Bronchial epithelial cell (primary cell): ENCODE data around the gene SRSF12. TPM values are rescaled to one million over a fixed set of nuclear protein-coding genes. Genes with fewer than 3 reads are reported as not detected.
A peak's percentile ranks its signal among the peaks of the same experiment; 100 is the strongest.

Source experiments
- DNase-seq: peaks from one replicate; pipeline ENCODE4 v3.0.0-alpha.2; 2010; ENCODE audit warnings: low read depth
- FAIRE-seq: peaks from 2 replicates; lab custom pipeline; 2011; peaks lifted over from hg19 to GRCh38; lab: Jason Lieb, UNC
- H3K27me3 ChIP-seq: 2 replicates; pipeline ENCODE4 v1.5.1; 2011; ENCODE audit warnings: low read length; ENCODE audit not compliant: control insufficient read depth, insufficient read depth
- H3K36me3 ChIP-seq: 2 replicates; pipeline ENCODE4 v1.5.1; 2011; ENCODE audit warnings: low read length; ENCODE audit not compliant: control insufficient read depth, insufficient read depth
- H3K4me3 ChIP-seq: 2 replicates; pipeline ENCODE4 v1.5.1; 2011; ENCODE audit warnings: mild to moderate bottlenecking, low read depth, low read length, control low read depth
- total RNA-seq: library from RNA; depleted of rRNA; stranded (reverse); fragments of >200 nt; gene quantifications from 2 replicates; pipeline ENCODE4 v1.2.1, GENCODE V29; 2014
- TF ChIP-seq, protein P1 (sequence below): IDR thresholded peaks from 2 replicates; pipeline ENCODE4 v1.5.1; 2011; ENCODE audit warnings: mild to moderate bottlenecking, moderate library complexity, low read length, control low read depth, inconsistent platforms; ENCODE audit not compliant: insufficient read depth, severe bottlenecking

Gene SRSF12
- total RNA-seq, 1 donor from 2014 or later = under 0.01 TPM

DNA sequence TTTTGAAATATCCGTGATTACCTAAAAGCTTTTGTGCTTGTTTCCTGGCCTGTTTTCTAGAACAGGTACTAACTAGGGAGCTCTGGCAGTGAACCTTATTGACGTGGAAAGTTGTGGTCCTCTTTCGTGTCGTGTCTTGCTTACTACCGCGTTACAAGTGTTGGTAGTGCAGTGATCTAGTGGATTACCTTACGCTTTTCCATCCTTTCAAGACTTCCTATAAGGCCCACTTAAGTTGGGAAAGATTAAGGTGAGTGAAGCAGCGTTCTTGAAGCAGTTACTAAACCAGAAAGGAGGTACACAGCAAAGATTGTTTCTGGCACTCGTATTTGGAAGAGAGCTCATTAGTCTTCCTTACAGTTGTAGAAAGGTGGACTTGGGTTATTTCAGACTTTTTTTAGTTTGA lies 35.4 kb downstream of the SRSF12 start:
- peak overlapping the region; percentile 98 for H3K4me3 ChIP-seq
- FAIRE-seq (no peak), DNase-seq (peak; percentile 52)
- no peaks in the 10 kb centered on the region for H3K27me3 ChIP-seq
- TF ChIP-seq, protein P1, sequence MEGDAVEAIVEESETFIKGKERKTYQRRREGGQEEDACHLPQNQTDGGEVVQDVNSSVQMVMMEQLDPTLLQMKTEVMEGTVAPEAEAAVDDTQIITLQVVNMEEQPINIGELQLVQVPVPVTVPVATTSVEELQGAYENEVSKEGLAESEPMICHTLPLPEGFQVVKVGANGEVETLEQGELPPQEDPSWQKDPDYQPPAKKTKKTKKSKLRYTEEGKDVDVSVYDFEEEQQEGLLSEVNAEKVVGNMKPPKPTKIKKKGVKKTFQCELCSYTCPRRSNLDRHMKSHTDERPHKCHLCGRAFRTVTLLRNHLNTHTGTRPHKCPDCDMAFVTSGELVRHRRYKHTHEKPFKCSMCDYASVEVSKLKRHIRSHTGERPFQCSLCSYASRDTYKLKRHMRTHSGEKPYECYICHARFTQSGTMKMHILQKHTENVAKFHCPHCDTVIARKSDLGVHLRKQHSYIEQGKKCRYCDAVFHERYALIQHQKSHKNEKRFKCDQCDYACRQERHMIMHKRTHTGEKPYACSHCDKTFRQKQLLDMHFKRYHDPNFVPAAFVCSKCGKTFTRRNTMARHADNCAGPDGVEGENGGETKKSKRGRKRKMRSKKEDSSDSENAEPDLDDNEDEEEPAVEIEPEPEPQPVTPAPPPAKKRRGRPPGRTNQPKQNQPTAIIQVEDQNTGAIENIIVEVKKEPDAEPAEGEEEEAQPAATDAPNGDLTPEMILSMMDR = no peak
- peaks cover 11% of the 10 kb centered on the region for H3K36me3 ChIP-seq

DNA sequence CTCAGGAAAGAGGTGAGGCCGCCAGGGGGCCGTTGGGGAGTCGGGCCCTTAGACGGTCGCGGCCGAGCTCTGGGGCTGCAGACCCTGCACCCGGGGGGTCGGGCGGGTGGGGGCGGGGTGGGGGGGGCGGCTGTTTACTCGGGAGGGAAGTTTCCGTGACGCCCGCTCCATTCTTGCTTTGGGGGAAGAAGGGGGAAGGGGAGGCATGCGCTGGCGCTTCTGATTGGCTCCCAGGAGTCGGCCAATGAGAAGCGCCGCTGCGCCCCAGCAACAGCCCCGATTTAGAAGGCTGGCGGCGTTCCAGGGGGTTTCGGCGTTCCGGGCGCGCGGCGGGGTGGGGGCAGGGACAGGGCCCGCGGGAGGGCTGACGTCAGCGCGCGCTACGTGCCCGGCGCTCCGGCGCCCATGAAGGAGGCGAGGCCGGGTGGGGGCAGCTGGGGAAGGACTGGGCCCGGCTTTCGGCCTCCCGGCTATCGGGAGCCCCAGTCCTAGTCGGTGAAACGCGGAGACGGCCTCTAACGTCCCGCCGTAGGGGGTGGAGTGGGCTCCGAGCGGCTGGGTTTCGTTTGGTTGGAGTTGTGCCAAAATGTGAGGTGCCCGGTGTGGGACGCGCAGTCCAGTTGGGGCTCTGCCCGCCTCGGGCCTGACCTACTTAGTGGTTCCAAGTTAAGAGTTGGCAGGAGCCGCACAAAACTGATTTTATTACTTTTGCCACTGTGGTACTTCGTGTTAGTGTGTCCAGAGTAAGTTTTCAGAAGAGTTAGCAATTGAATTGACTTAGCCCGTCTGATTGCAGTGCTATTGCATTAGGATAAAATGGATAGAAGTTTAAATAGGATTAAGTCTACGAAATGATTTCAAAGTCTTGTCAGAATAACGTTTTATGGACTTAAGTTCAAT lies 36.2 kb downstream of the SRSF12 start:
- TF ChIP-seq, protein P1 = no peak
- H3K4me3 ChIP-seq = peak overlapping the region; percentile 98
- H3K27me3 ChIP-seq = no peaks in the 10 kb centered on the region
- peaks cover 11% of the 10 kb centered on the region for H3K36me3 ChIP-seq
- FAIRE-seq (no peak), DNase-seq (peak; percentile 86)

DNA sequence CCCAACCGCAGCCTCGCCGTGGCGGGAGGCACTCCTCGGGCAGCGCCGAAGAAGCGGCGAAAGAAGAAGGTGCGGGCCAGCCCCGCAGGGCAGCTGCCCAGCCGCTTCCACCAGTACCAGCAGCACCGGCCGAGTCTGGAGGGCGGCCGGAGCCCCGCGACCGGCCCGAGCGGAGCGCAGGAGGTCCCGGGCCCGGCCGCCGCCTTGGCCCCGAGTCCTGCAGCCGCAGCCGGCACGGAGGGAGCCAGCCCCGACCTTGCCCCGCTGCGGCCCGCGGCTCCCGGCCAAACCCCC lies 36.8 kb downstream of the SRSF12 start:
- FAIRE-seq = no peak

DNA sequence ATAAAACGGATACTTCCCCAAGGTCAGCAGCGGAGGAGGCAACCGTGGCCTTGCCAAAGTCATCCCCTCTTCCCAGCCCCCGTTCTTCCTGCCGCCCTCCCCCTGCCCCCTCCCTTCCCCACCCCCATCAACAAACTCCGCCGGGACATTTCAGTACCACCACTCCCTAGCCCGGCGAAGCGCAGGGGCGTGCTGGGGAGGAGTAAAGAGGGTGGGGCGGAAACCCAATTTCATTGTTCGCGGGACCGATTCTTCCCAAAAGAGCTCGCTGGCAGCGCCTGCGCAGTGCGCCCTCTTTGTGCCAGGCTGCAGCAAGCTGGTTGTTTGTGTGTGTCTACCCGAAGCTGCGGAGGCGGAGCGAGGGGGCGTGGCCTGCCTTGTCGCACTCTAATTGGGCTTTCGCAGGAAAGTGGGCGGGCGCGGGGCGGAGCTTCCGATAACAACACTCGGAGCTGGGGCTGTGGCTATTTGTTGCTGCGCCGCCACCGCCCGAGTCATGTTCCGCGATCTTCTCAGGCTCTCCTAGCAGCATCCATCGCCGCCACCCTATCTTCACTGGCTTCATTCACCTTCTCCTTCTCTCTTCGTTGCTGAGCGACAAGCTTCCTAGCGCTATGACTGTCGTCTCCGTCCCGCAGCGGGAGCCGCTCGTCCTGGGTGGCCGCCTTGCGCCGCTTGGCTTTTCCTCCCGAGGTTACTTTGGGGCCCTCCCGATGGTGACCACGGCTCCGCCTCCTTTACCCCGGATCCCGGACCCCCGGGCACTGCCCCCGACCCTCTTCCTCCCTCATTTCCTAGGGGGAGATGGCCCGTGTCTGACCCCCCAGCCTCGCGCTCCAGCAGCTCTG lies 37.4 kb downstream of the SRSF12 start, which contains the start of gene PNRC1:
Gene PNRC1 (plus strand): TSS at position 471 of the 848 bp plus-strand sequence. CDS start 144 bp downstream, at position 615.
- no peak for FAIRE-seq
- Histone ChIP-seq H3K27me3 (no peaks in the 10 kb centered on the region), H3K4me3 (peak within 1 kb of the TSS; percentile 98), H3K36me3 (peaks cover 11% of the 10 kb centered on the region)
- DNase-seq = peak; percentile 96
- TF ChIP-seq, protein P1 = peak; percentile 8

More for the DNA sequence above, 36.8 kb downstream of the SRSF12 start:
- Histone ChIP-seq H3K27me3 (no peaks in the 10 kb centered on the region), H3K36me3 (peaks cover 11% of the 10 kb centered on the region), H3K4me3 (peak overlapping the region; percentile 98)
- TF ChIP-seq, protein P1 = no peak
- DNase-seq = no peak

DNA sequence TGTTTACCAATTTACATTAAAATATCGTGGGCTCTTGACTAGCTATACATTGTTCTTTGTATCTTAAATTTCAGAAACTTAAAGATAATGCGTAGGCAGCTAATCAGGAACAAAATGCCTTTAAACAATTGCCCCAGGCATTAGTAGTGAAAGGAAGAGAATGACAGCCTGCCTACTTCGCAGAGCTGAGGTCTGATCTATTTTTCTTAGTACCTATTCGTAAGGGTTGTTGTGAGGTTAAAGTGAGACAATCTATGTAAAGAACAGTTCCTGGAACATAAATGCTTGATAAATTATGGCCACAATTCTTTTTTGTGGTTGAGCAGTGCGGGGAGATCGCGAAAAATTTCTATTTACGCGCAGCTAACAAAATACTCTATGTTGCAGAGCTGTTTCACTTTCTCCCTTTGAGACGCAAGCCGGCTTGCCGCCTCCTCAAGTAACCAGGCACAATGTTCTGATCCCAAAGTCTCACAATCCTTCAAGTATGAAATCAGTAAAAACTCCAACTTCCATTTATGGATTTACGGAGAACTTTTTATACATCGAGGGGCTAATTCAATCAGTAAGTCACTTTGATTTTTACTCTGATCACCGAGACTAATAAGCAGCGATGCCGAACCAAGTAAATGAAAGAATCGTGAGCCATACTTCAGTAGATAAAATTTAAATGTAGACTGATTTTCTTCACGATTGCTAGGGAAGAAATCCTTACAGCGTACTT lies 38.2 kb downstream of the SRSF12 start:
- TF ChIP-seq, protein P1 = no peak
- Histone ChIP-seq H3K36me3 (peaks cover 9% of the 10 kb centered on the region), H3K27me3 (no peaks in the 10 kb centered on the region), H3K4me3 (peak overlapping the region; percentile 98)
- DNase-seq (peak; percentile 57), FAIRE-seq (no peak)
